ENCODE results near the gene SALL4.

SALL4 gene

DNA sequence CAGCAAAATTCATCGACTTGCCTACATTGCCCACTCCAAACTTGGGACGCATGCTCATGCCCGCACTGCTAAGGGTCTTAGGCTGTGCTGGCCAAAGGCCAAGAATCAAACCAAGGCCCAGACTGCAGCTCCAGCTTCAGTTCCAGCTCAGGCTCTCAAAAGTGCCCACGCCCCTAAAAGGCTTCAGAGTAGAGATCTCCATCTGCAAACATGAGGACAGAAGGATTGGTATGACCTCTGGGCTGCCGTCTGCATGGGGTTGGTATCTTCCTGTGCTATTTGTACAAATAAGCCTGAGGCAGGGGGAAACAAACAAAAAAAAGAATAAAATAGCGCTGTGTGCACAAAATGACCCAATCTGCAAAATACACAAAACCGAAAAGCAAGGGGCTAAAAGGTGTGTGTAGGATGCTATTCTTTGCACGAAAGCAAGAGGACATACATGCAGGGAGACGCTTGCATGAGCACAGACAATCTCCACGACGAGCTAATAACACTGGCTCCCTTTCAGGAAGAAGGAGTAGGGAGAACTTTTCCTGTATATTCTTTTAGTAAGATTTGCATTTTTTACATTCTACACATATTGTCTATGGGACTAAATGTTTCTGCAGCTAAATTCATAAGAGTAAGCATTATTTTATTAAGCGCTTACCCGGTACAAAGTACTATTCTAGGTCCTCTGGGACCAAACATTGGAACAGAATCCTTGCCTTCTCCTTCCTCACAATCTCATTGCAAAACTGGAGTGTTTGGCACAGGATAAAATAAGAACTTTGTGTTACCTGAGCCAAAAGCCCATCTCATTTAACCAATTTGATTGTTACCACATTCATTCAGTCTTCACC is 67.2 kb downstream of the SALL4 start:
- DNase-seq = no peak

- no peak for DNase-seq
Observed at GRCh38 chr20:51733070-51733469, 69.3 kb downstream of the SALL4 start.
